H1 (cell line): Measurements from ENCODE around the gene OXCT2. TPM values are rescaled to one million over a fixed set of nuclear protein-coding genes. Genes with fewer than 3 reads are reported as not detected.

Experiments
- CTCF ChIA-PET: fragments of 300-600 bp; sonication (Branson Sonifier 250); formaldehyde crosslinking; loops from one replicate; lab custom pipeline; 2021; ENCODE audit not compliant: partially characterized antibody; lab: Charles Lee
- POLR2A ChIA-PET: fragments of 300-600 bp; sonication (Branson Sonifier 250); formaldehyde crosslinking; loops from one replicate; lab custom pipeline; 2021; ENCODE audit warnings: inconsistent platforms; ENCODE audit not compliant: partially characterized antibody; lab: Charles Lee
- DNase-seq, 2 experiments: peaks; one replicate each; pipeline versions ENCODE4 v3.0.0 to v3.0.0-alpha.2; 2010 to 2022; ENCODE audit warnings: low spot score in 2 of 2, low read depth in 1 of 2, mixed read lengths in 1 of 2
- FAIRE-seq: peaks from 2 replicates; lab custom pipeline; 2011; peaks lifted over from hg19 to GRCh38; lab: Jason Lieb, UNC
- H2AFZ ChIP-seq: 2 replicates; pipeline ENCODE4 v1.8.1; 2012; ENCODE audit warnings: low read length, inconsistent platforms
- H2AK5ac ChIP-seq: 2 replicates; pipeline ENCODE4 v1.6.1; 2013; ENCODE audit warnings: low read depth, low read length
- H2BK120ac ChIP-seq: replicated peaks from 2 replicates; pipeline ENCODE3; 2013; ENCODE audit warnings: low read depth, low read length, inconsistent platforms
- H2BK12ac ChIP-seq: 2 replicates; pipeline ENCODE4 v1.6.1; 2013; ENCODE audit warnings: low read depth, low read length
- H2BK15ac ChIP-seq: 2 replicates; pipeline ENCODE4 v1.6.1; 2013; ENCODE audit warnings: low read length
- H2BK20ac ChIP-seq: 2 replicates; pipeline ENCODE4 v1.6.1; 2013; ENCODE audit warnings: low read length
- H2BK5ac ChIP-seq: 2 replicates; pipeline ENCODE4 v1.6.1; 2013; ENCODE audit warnings: low read depth, low read length
- H3K14ac ChIP-seq: 2 replicates; pipeline ENCODE4 v1.6.1; 2013; ENCODE audit warnings: inconsistent platforms; ENCODE audit not compliant: insufficient read length
- H3K18ac ChIP-seq: 2 replicates; pipeline ENCODE4 v1.6.1; 2013; ENCODE audit warnings: low read length; ENCODE audit errors: extremely low read depth
- H3K23ac ChIP-seq: 2 replicates; pipeline ENCODE4 v1.6.1; 2013; ENCODE audit warnings: inconsistent platforms; ENCODE audit not compliant: insufficient read length
- H3K23me2 ChIP-seq: 2 replicates; pipeline ENCODE4 v1.6.1; 2013; ENCODE audit warnings: low read depth, low read length
- H3K27ac ChIP-seq: 2 replicates; pipeline ENCODE4 v1.6.1; 2011; ENCODE audit warnings: low read depth, low read length, inconsistent platforms
- H3K27me3 ChIP-seq, 4 experiments: replicated peaks in 1 of 4; 1 replicate in 1 of 4; 2 replicates in 3 of 4; pipeline versions ENCODE4 v1.6.1 to v1.8.1; 2011 to 2013; ENCODE audit warnings: low read length in 3 of 4, mild to moderate bottlenecking in 3 of 4, inconsistent platforms in 2 of 4, mixed read lengths in 2 of 4, moderate library complexity in 1 of 4; ENCODE audit not compliant: control insufficient read depth in 3 of 4, insufficient read depth in 3 of 4; ENCODE audit errors: extremely low read depth in 1 of 4
- H3K36me3 ChIP-seq, 4 experiments: 2 replicates each; pipeline versions ENCODE4 v1.6.1 to v1.8.1; 2011 to 2013; ENCODE audit warnings: mild to moderate bottlenecking in 4 of 4, low read length in 3 of 4, moderate library complexity in 2 of 4, control low read depth in 1 of 4, inconsistent platforms in 1 of 4; ENCODE audit not compliant: insufficient read depth in 4 of 4, control insufficient read depth in 2 of 4
- H3K4ac ChIP-seq: replicated peaks from 2 replicates; pipeline ENCODE3; 2013; ENCODE audit warnings: low read length, low read depth, mixed read lengths, inconsistent platforms; ENCODE audit not compliant: insufficient read length
- H3K4me1 ChIP-seq, 4 experiments: replicated peaks in 1 of 4; 1 replicate in 1 of 4; 2 replicates in 3 of 4; pipeline versions ENCODE4 v1.6.1 to v1.8.1; 2011 to 2013; ENCODE audit warnings: low read length in 3 of 4, inconsistent platforms in 2 of 4, mixed read lengths in 1 of 4; ENCODE audit not compliant: insufficient read depth in 4 of 4, control insufficient read depth in 3 of 4
- H3K4me2 ChIP-seq, 2 experiments: 2 replicates each; pipeline versions ENCODE4 v1.6.1 to v1.8.1; 2011 to 2013; ENCODE audit warnings: low read depth in 2 of 2, low read length in 2 of 2, control low read depth in 1 of 2, inconsistent platforms in 1 of 2, mild to moderate bottlenecking in 1 of 2; ENCODE audit not compliant: insufficient read depth in 1 of 2
- H3K4me3 ChIP-seq, 4 experiments: fragments of 200-600, 300-600 bp in 1 of 4; sonication (generic), shearing (Covaris generic), sonication (Bioruptor Twin) in 1 of 4; 2 replicates each; pipeline versions ENCODE4 v1.5.1 to v1.8.1; 2011 to 2016; ENCODE audit warnings: low read length in 4 of 4, low read depth in 3 of 4, control low read depth in 2 of 4, inconsistent platforms in 2 of 4, mild to moderate bottlenecking in 2 of 4, mixed read lengths in 1 of 4, moderate library complexity in 1 of 4; ENCODE audit not compliant: insufficient read depth in 2 of 4; ENCODE audit errors: extremely low read depth in 1 of 4
- H3K56ac ChIP-seq: replicated peaks from 2 replicates; pipeline ENCODE3; 2013; ENCODE audit warnings: low read depth, mild to moderate bottlenecking, mixed read lengths, low read length, inconsistent platforms; ENCODE audit not compliant: insufficient read length
- H3K79me1 ChIP-seq: 2 replicates; pipeline ENCODE4 v1.6.1; 2013; ENCODE audit warnings: low read depth, low read length, control low read depth
- H3K79me2 ChIP-seq, 2 experiments: 2 replicates each; pipeline versions ENCODE4 v1.6.1 to v1.8.1; 2012 to 2013; ENCODE audit warnings: low read length in 2 of 2, mild to moderate bottlenecking in 2 of 2, inconsistent platforms in 1 of 2; ENCODE audit not compliant: insufficient read depth in 2 of 2, control insufficient read depth in 1 of 2
- H3K9ac ChIP-seq, 4 experiments: replicated peaks in 1 of 4; 1 replicate in 1 of 4; 2 replicates in 3 of 4; pipeline versions ENCODE4 v1.6.1 to v1.8.1; 2011 to 2013; ENCODE audit warnings: low read depth in 3 of 4, low read length in 3 of 4, control low read depth in 2 of 4, mild to moderate bottlenecking in 2 of 4, moderate library complexity in 2 of 4, inconsistent platforms in 1 of 4; ENCODE audit errors: extremely low read depth in 1 of 4
- H3K9me3 ChIP-seq, 2 experiments: 2 replicates each; pipeline versions ENCODE4 v1.6.1 to v1.8.1; 2012 to 2013; ENCODE audit warnings: mild to moderate bottlenecking in 2 of 2, moderate library complexity in 2 of 2, control low read depth in 1 of 2, inconsistent platforms in 1 of 2, low read depth in 1 of 2, low read length in 1 of 2, mixed read lengths in 1 of 2; ENCODE audit not compliant: insufficient read depth in 2 of 2
- H4K20me1 ChIP-seq, 2 experiments: replicated peaks in 1 of 2; 2 replicates each; pipeline versions ENCODE3 to v1.8.1; 2011 to 2013; ENCODE audit warnings: inconsistent platforms in 2 of 2, low read length in 2 of 2, mild to moderate bottlenecking in 1 of 2; ENCODE audit not compliant: insufficient read depth in 2 of 2, control insufficient read depth in 1 of 2
- H4K5ac ChIP-seq: 2 replicates; pipeline ENCODE4 v1.6.1; 2013; ENCODE audit warnings: low read length, low read depth, mixed read lengths, inconsistent platforms; ENCODE audit not compliant: insufficient read length
- H4K8ac ChIP-seq: 2 replicates; pipeline ENCODE4 v1.8.0; 2013; ENCODE audit warnings: mild to moderate bottlenecking, moderate library complexity, low read length, inconsistent platforms; ENCODE audit not compliant: insufficient read depth; ENCODE audit errors: extremely low read depth
- H4K91ac ChIP-seq: replicated peaks from 2 replicates; pipeline ENCODE3; 2013; ENCODE audit warnings: low read length, mixed read lengths, inconsistent platforms; ENCODE audit not compliant: insufficient read length
- BACH1 ChIP-seq: IDR thresholded peaks from 2 replicates; pipeline ENCODE4 v1.6.1; 2012; ENCODE audit warnings: low read length, improper control_type of control experiment
- CHD1 ChIP-seq: IDR thresholded peaks from 2 replicates; pipeline ENCODE4 v1.6.1; 2012; ENCODE audit warnings: low read depth, low read length, improper control_type of control experiment
- CREB1 ChIP-seq: IDR thresholded peaks from 2 replicates; pipeline ENCODE4 v1.6.1; 2012; ENCODE audit warnings: inconsistent platforms
- EGR1 ChIP-seq: IDR thresholded peaks from 2 replicates; pipeline ENCODE4 v1.6.1; 2011; ENCODE audit warnings: low read depth, low read length, borderline replicate concordance
- HDAC2 ChIP-seq, 2 experiments: fragments of 300-600 bp in 1 of 2; sonication (generic) in 1 of 2; IDR thresholded peaks; 2 replicates each; pipeline ENCODE4 v1.6.1; 2011 to 2012; ENCODE audit warnings: low read depth in 2 of 2, low read length in 2 of 2, mild to moderate bottlenecking in 2 of 2, moderate library complexity in 2 of 2, borderline replicate concordance in 1 of 2, inconsistent platforms in 1 of 2
- JUN ChIP-seq: IDR thresholded peaks from 2 replicates; pipeline ENCODE4 v1.6.1; 2011; ENCODE audit warnings: low read depth, mild to moderate bottlenecking, improper control_type of control experiment, low read length
- KDM1A ChIP-seq: fragments of 200-600, 300-600 bp; sonication (generic); IDR thresholded peaks from 2 replicates; pipeline ENCODE4 v1.7.1; 2016; ENCODE audit warnings: mild to moderate bottlenecking, low read length, borderline replicate concordance
- KDM5A ChIP-seq: fragments of 200-600 bp; IDR thresholded peaks from 2 replicates; pipeline ENCODE4 v1.7.1; 2012; ENCODE audit warnings: mild to moderate bottlenecking, low read length, inconsistent platforms, mixed read lengths
- TAF7 ChIP-seq: optimal IDR thresholded peaks from 2 replicates; pipeline ENCODE3; 2011; ENCODE audit warnings: low read depth, mild to moderate bottlenecking, inconsistent platforms, low read length, moderate library complexity, borderline replicate concordance
- TEAD4 ChIP-seq: IDR thresholded peaks from 2 replicates; pipeline ENCODE4 v1.6.1; 2012; ENCODE audit warnings: low read depth, low read length, inconsistent platforms, mixed read lengths
- ZNF274 ChIP-seq: IDR thresholded peaks from 2 replicates; pipeline ENCODE4 v1.7.0; 2012; ENCODE audit warnings: low read length, borderline replicate concordance; ENCODE audit errors: extremely low read depth
- WGBS, 2 experiments: shearing (Covaris generic) in 1 of 2; methylation state at CpG; one replicate each; pipeline versions ENCODE4 v1.1.6 to v1.1.7; 2013 to 2015; ENCODE audit warnings: low lambda C conversion rate in 2 of 2, mixed read lengths in 2 of 2, inconsistent platforms in 1 of 2, low coverage in 1 of 2, missing lambda C conversion rate in 1 of 2; ENCODE audit not compliant: insufficient replicate concordance in 2 of 2, insufficient coverage in 1 of 2, insufficient read length in 1 of 2; ENCODE audit errors: extremely low coverage in 1 of 2, missing lambda C conversion rate in 1 of 2; 5-methylcytosine and 5-hydroxymethylcytosine counted together
- polyA plus RNA-seq, 7 experiments: library from polyadenylated mRNA; depleted of rRNA in 3 of 7; stranded (reverse) in 5 of 7; unstranded in 2 of 7; fragments of >200 nt in 5 of 7; fragments of 200-250 nt in 2 of 7; gene quantifications; 1 replicate in 5 of 7; 2 replicates in 1 of 7; 4 replicates in 1 of 7; pipeline versions ENCODE4 v1.2.1 to v1.2.3, GENCODE V29; 2011 to 2013; ENCODE audit warnings: missing spikeins in 2 of 7, mixed read lengths in 2 of 7
- total RNA-seq: library from RNA; stranded (reverse); fragmentation: NEBNext Ultra II Directional; extraction: Animal tissue kit (Norgen Biotek cat#: 25700); gene quantifications from 2 replicates; pipeline ENCODE4 v1.2.1, GENCODE V29; 2021

The OXCT2 gene
- total and polyA plus RNA-seq, 2 of the 8 experiments (the other 6 are each of a cell fraction or from before 2014, with no cell fraction given) = 2.6 to 2.9 TPM

DNA sequence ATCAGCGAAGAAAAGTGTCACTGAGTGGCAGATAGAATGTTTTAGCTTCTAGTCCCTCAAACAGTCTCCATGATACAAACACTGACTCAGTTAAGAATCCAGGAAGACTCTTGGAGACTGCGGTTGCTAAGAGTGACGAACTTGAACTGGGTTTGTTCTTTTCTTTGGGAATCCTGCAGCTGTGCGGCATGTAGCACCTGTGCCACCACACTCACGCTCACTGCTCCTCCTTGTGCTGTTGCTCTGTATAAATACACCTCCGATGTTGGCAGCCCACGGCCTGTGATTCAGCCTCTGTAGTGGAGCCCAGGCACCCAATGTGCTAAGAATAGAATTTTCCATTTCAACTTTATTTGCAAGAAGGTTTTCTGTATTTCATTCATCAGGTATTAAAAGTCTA, 38.0 kb downstream of the OXCT2 start:
- Histone ChIP-seq H2BK15ac (no peak overlapping the region), H3K4me3 (no peak overlapping the region), H2BK120ac (no peak overlapping the region), H3K56ac (no peak overlapping the region), H3K4me2 (no peak overlapping the region), H2BK5ac (no peak overlapping the region), H4K8ac (no peak overlapping the region), H3K79me1 (no peaks in the 10 kb centered on the region), H3K4me1 (no peaks in the 10 kb centered on the region), H3K14ac (no peak overlapping the region), H4K5ac (no peak overlapping the region), H3K27ac (no peak overlapping the region), H3K23me2 (no peaks in the 10 kb centered on the region), H4K91ac (no peak overlapping the region), H3K18ac (no peak overlapping the region), H2BK12ac (no peak overlapping the region), H3K23ac (no peak overlapping the region), H2AK5ac (no peak overlapping the region), H2AFZ (no peak overlapping the region), H3K9ac (no peak overlapping the region), H3K36me3 (no peaks in the 10 kb centered on the region), H2BK20ac (no peak overlapping the region), H3K9me3 (no peaks in the 10 kb centered on the region; a peak in 1 of 4 replicates), H3K27me3 (peaks cover 7 to 72% (median 40%) of the 10 kb centered on the region in 4 experiments), H3K79me2 (no peaks in the 10 kb centered on the region), H4K20me1 (no peaks in the 10 kb centered on the region), H3K4ac (no peak overlapping the region)
- no peak for DNase-seq
- CTCF ChIA-PET = interaction anchor here (1.0 to 1.2 kb wide), 2 partner anchors 10 to 75 kb away, joined by 4 read pairs; no protein-coding TSS in a partner anchor
- POLR2A ChIA-PET = interaction anchor here (1.5 to 1.8 kb wide), 2 partner anchors 13 to 158 kb away, joined by 3 to 4 read pairs; no protein-coding TSS in a partner anchor
- WGBS, 2 experiments = 85% methylated on average over 7 of the region's 7 CpGs; no CpG with 5 or more reads in 1 of the 2 experiments
- no peak for TF ChIP-seq HDAC2 (IDR thresholded peaks at IDR 0.05; ENCODE audit: borderline replicate concordance in 1 of 2, low read depth in 2 of 2, low read length in 2 of 2)
- TF ChIP-seq ZNF274 = no peak
- TF ChIP-seq KDM5A = no peak
- TF ChIP-seq JUN = no peak
- TF ChIP-seq BACH1 = no peak
- no peak for TF ChIP-seq CHD1
- TF ChIP-seq KDM1A = no peak
- TF ChIP-seq CREB1 = no peak
- no peak for TF ChIP-seq TEAD4
- TF ChIP-seq EGR1 = no peak
- no peak for TF ChIP-seq TAF7
- no peak for FAIRE-seq
